Measurements from ENCODE around the gene PARD3B. TPM values are rescaled to one million over a fixed set of nuclear protein-coding genes. Genes with fewer than 3 reads are reported as not detected.

Gene PARD3B
- total and polyA plus RNA-seq, 5 donors from 2014 or later, result 0.03 to 0.68 (median 0.08) TPM; not detected in 1

- Mint-ChIP-seq H3K27ac (no peak overlapping the region), H3K4me3 (no peak overlapping the region), H3K27me3 (no peaks in the 10 kb centered on the region), H3K4me1 (no peaks in the 10 kb centered on the region), H3K9me3 (peaks cover 0 to 3% (median 0%) of the 10 kb centered on the region in 7 donors), H3K36me3 (no peaks in the 10 kb centered on the region)
- H3K27ac ChIP-seq (ENCODE audit: insufficient read depth, low read length, poor library complexity, severe bottlenecking), result no peak overlapping the region
- ATAC-seq (ENCODE audit: low read depth in 2 of 2), result no peak
- H3K27me3 ChIP-seq (ENCODE audit: control insufficient read depth, insufficient read depth, low read length), result no peaks in the 10 kb centered on the region
- no peak overlapping the region for H3K4me3 ChIP-seq (ENCODE audit: low read depth, low read length)
- no peaks in the 10 kb centered on the region for H3K4me1 ChIP-seq (ENCODE audit: control insufficient read depth, insufficient read depth, low read length, poor library complexity, severe bottlenecking)
- H3K36me3 ChIP-seq (ENCODE audit: control insufficient read depth, insufficient read depth, low read length), result no peaks in the 10 kb centered on the region
- no peak for DNase-seq
- no peaks in the 10 kb centered on the region for H3K9me3 ChIP-seq (ENCODE audit: control insufficient read depth in 2 of 2, low read length in 2 of 2)
These were observed 722.0 kb downstream of the PARD3B start for GRCh38 chr2:205267323-205267722.

- Histone ChIP-seq H3K4me1 (ENCODE audit: control insufficient read depth, insufficient read depth, low read length, poor library complexity, severe bottlenecking) (no peaks in the 10 kb centered on the region), H3K36me3 (ENCODE audit: control insufficient read depth, insufficient read depth, low read length) (no peaks in the 10 kb centered on the region), H3K9me3 (ENCODE audit: control insufficient read depth in 2 of 2, low read length in 2 of 2) (no peaks in the 10 kb centered on the region), H3K27me3 (ENCODE audit: control insufficient read depth, insufficient read depth, low read length) (no peaks in the 10 kb centered on the region), H3K4me3 (ENCODE audit: low read depth, low read length) (no peak overlapping the region), H3K27ac (ENCODE audit: insufficient read depth, low read length, poor library complexity, severe bottlenecking) (no peak overlapping the region)
- no peak overlapping the region for H3K27ac Mint-ChIP-seq
- no peaks in the 10 kb centered on the region for H3K4me1 Mint-ChIP-seq
- H3K36me3 Mint-ChIP-seq, result no peaks in the 10 kb centered on the region
- H3K4me3 Mint-ChIP-seq, result no peak overlapping the region
- peaks cover 0 to 3% (median 0%) of the 10 kb centered on the region in 7 donors for H3K9me3 Mint-ChIP-seq
- H3K27me3 Mint-ChIP-seq, result no peaks in the 10 kb centered on the region
- DNase-seq (no peak), ATAC-seq (ENCODE audit: low read depth in 2 of 2) (no peak)
These were observed 725.4 kb downstream of the PARD3B start for GRCh38 chr2:205270689-205271088.

- Mint-ChIP-seq H3K36me3 (no peaks in the 10 kb centered on the region), H3K9me3 (peaks cover 0 to 1% (median 0%) of the 10 kb centered on the region in 7 donors), H3K4me1 (no peaks in the 10 kb centered on the region), H3K27ac (no peak overlapping the region), H3K27me3 (peaks cover 4% of the 10 kb centered on the region), H3K4me3 (no peak overlapping the region)
- no peak for ATAC-seq (ENCODE audit: low read depth in 2 of 2)
- H3K27ac ChIP-seq (ENCODE audit: insufficient read depth, low read length, poor library complexity, severe bottlenecking), result no peak overlapping the region
- no peak for DNase-seq
- no peak overlapping the region for H3K4me3 ChIP-seq (ENCODE audit: low read depth, low read length)
- H3K9me3 ChIP-seq (ENCODE audit: control insufficient read depth in 2 of 2, low read length in 2 of 2), result no peaks in the 10 kb centered on the region
- H3K27me3 ChIP-seq (ENCODE audit: control insufficient read depth, insufficient read depth, low read length), result no peaks in the 10 kb centered on the region
- H3K36me3 ChIP-seq (ENCODE audit: control insufficient read depth, insufficient read depth, low read length), result no peaks in the 10 kb centered on the region
- no peaks in the 10 kb centered on the region for H3K4me1 ChIP-seq (ENCODE audit: control insufficient read depth, insufficient read depth, low read length, poor library complexity, severe bottlenecking)
These were observed 727.9 kb downstream of the PARD3B start for GRCh38 chr2:205273148-205273547.

- Histone ChIP-seq H3K27me3 (ENCODE audit: control insufficient read depth, insufficient read depth, low read length) (no peaks in the 10 kb centered on the region), H3K4me3 (ENCODE audit: low read depth, low read length) (no peak overlapping the region), H3K9me3 (ENCODE audit: control insufficient read depth in 2 of 2, low read length in 2 of 2) (no peaks in the 10 kb centered on the region), H3K36me3 (ENCODE audit: control insufficient read depth, insufficient read depth, low read length) (no peaks in the 10 kb centered on the region), H3K4me1 (ENCODE audit: control insufficient read depth, insufficient read depth, low read length, poor library complexity, severe bottlenecking) (no peaks in the 10 kb centered on the region), H3K27ac (ENCODE audit: insufficient read depth, low read length, poor library complexity, severe bottlenecking) (no peak overlapping the region)
- ATAC-seq (ENCODE audit: low read depth in 2 of 2) (no peak), DNase-seq (no peak)
- no peak overlapping the region for H3K4me3 Mint-ChIP-seq
- H3K27ac Mint-ChIP-seq, result no peak overlapping the region
- H3K36me3 Mint-ChIP-seq, result no peaks in the 10 kb centered on the region
- H3K9me3 Mint-ChIP-seq, result peaks cover 0 to 1% (median 0%) of the 10 kb centered on the region in 7 donors
- H3K4me1 Mint-ChIP-seq, result no peaks in the 10 kb centered on the region
- H3K27me3 Mint-ChIP-seq, result peaks cover 4% of the 10 kb centered on the region
These were observed 728.4 kb downstream of the PARD3B start for GRCh38 chr2:205273627-205274026.

GRCh38 chr2:205274801-205275200 is 729.5 kb downstream of the PARD3B start:
- Histone ChIP-seq H3K27ac (ENCODE audit: insufficient read depth, low read length, poor library complexity, severe bottlenecking) (no peak overlapping the region), H3K9me3 (ENCODE audit: control insufficient read depth in 2 of 2, low read length in 2 of 2) (no peaks in the 10 kb centered on the region), H3K4me1 (ENCODE audit: control insufficient read depth, insufficient read depth, low read length, poor library complexity, severe bottlenecking) (no peaks in the 10 kb centered on the region), H3K4me3 (ENCODE audit: low read depth, low read length) (no peak overlapping the region), H3K36me3 (ENCODE audit: control insufficient read depth, insufficient read depth, low read length) (no peaks in the 10 kb centered on the region), H3K27me3 (ENCODE audit: control insufficient read depth, insufficient read depth, low read length) (no peaks in the 10 kb centered on the region)
- H3K27me3 Mint-ChIP-seq, result peaks cover 4% of the 10 kb centered on the region
- no peak overlapping the region for H3K4me3 Mint-ChIP-seq
- H3K36me3 Mint-ChIP-seq, result no peaks in the 10 kb centered on the region
- ATAC-seq (ENCODE audit: low read depth in 2 of 2) (no peak), DNase-seq (no peak)
- H3K9me3 Mint-ChIP-seq, result peaks cover 0 to 3% (median 0%) of the 10 kb centered on the region in 7 donors
- H3K27ac Mint-ChIP-seq, result no peak overlapping the region
- H3K4me1 Mint-ChIP-seq, result no peaks in the 10 kb centered on the region

GRCh38 chr2:205276116-205276777 is 731.0 kb downstream of the PARD3B start:
- Histone ChIP-seq H3K4me3 (ENCODE audit: low read depth, low read length) (no peak overlapping the region), H3K27ac (ENCODE audit: insufficient read depth, low read length, poor library complexity, severe bottlenecking) (no peak overlapping the region), H3K36me3 (ENCODE audit: control insufficient read depth, insufficient read depth, low read length) (no peaks in the 10 kb centered on the region), H3K9me3 (ENCODE audit: control insufficient read depth in 2 of 2, low read length in 2 of 2) (no peaks in the 10 kb centered on the region), H3K27me3 (ENCODE audit: control insufficient read depth, insufficient read depth, low read length) (no peaks in the 10 kb centered on the region), H3K4me1 (ENCODE audit: control insufficient read depth, insufficient read depth, low read length, poor library complexity, severe bottlenecking) (no peaks in the 10 kb centered on the region)
- no peaks in the 10 kb centered on the region for H3K36me3 Mint-ChIP-seq
- no peak overlapping the region for H3K27ac Mint-ChIP-seq
- no peak overlapping the region for H3K4me3 Mint-ChIP-seq
- no peak for ATAC-seq (ENCODE audit: low read depth in 2 of 2)
- H3K27me3 Mint-ChIP-seq, result peaks cover 4% of the 10 kb centered on the region
- DNase-seq, result no peak
- H3K4me1 Mint-ChIP-seq, result no peaks in the 10 kb centered on the region
- H3K9me3 Mint-ChIP-seq, result peaks cover 0 to 3% (median 0%) of the 10 kb centered on the region in 7 donors

GRCh38 chr2:205280596-205281236 is 735.4 kb downstream of the PARD3B start:
- H3K4me3 ChIP-seq (ENCODE audit: low read depth, low read length), result no peak overlapping the region
- H3K27me3 ChIP-seq (ENCODE audit: control insufficient read depth, insufficient read depth, low read length), result no peaks in the 10 kb centered on the region
- no peaks in the 10 kb centered on the region for H3K4me1 ChIP-seq (ENCODE audit: control insufficient read depth, insufficient read depth, low read length, poor library complexity, severe bottlenecking)
- Mint-ChIP-seq H3K27me3 (peaks cover 4% of the 10 kb centered on the region), H3K9me3 (peaks cover 0 to 3% (median 0%) of the 10 kb centered on the region in 7 donors), H3K4me1 (no peaks in the 10 kb centered on the region), H3K36me3 (no peaks in the 10 kb centered on the region), H3K4me3 (no peak overlapping the region), H3K27ac (no peak overlapping the region)
- H3K27ac ChIP-seq (ENCODE audit: insufficient read depth, low read length, poor library complexity, severe bottlenecking), result no peak overlapping the region
- H3K36me3 ChIP-seq (ENCODE audit: control insufficient read depth, insufficient read depth, low read length), result no peaks in the 10 kb centered on the region
- H3K9me3 ChIP-seq (ENCODE audit: control insufficient read depth in 2 of 2, low read length in 2 of 2), result no peaks in the 10 kb centered on the region
- ATAC-seq (ENCODE audit: low read depth in 2 of 2) (no peak), DNase-seq (no peak)

Data from CD4-positive, CD25-positive, alpha-beta regulatory T cell (primary cell).